Hypothalamus (tissue), 51 donors: ENCODE measurements around the gene CHRDL1.

Source experiments
- DNase-seq, 51 donors: peaks; one replicate each; lab custom pipeline; 2025; lab: John Stamatoyannopoulos, UW

Gene CHRDL1

GRCh38 chrX:110743679-110744340 is 51.8 kb downstream of the CHRDL1 start:
- no peak for DNase-seq

- no peak for DNase-seq
Observed at GRCh38 chrX:110741213-110741796, 54.3 kb downstream of the CHRDL1 start.

DNA sequence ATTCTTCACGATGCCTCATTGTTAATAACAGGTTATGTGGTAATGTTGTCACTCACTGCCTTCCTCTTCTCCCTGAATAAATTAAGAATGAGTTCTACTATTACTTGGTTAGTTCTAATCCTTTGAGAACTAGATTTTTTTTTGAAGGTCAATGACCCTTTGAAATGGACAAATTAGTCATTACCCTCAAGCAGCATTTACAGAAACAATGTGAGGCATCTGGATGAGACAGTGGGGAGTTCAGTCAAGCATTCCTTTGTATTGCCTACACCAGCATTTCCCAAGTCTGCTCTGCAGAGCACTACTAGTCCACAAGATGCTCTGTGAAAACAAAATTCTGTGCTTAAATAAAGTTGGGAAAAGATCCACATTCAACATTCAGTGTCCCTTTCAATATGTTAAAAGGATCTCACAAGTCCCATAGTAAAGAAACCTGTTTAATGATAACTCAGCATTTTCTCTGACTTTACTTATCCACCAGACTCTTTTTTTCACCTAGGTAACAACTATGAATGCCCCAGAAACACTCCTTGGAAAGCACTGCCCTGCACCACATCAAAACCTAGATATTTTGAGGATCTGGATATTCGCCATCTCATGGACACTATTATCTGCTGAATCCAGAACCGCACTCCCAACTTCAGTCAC is 60.6 kb downstream of the CHRDL1 start:
- DNase-seq, result no peak

DNA sequence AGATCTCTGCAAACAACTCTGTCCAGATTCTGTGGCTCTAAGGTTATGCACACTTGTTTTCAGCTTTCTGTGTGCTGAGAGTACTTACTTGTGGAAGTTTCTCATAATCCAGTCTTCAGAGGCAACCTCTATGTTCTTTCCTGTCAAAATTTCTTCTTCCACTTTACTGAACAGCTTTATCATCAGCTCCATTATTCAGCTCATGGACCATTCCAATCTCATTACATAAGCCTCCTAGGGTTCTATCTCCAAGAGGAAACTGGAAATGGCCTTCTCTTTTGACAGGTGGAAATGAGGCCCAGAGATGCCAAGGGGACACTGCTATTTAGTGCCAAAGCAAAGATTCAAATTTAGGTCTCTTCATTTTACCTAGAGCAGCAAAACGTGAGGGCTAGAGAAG is 61.3 kb downstream of the CHRDL1 start:
- DNase-seq, result no peak

- DNase-seq, result no peak
Observed at GRCh38 chrX:110733166-110733565, 62.5 kb downstream of the CHRDL1 start.

GRCh38 chrX:110732266-110732665 is 63.4 kb downstream of the CHRDL1 start:
- no peak for DNase-seq

GRCh38 chrX:110723844-110724243 is 71.8 kb downstream of the CHRDL1 start:
- DNase-seq, result no peak

- DNase-seq, result no peak
Observed at GRCh38 chrX:110722135-110722534, 73.5 kb downstream of the CHRDL1 start.

DNA sequence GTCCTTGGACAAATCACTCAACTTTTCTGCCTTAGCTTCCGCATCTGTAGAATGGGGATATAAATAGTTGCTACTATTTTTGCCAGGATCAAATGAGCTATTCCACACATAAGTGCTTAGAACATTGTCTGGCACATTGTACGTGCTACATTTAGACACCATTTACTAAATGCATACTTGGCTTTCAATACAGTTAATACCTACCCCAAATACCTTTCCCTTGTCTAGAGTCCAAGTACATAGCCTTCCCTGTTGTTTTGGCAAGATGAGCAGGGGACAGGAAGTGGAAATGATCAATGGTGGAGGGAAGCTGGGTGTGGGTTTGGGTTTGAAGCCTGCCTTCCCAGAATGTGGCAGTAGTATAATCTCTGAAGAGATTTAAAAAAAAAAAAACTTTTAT is 82.0 kb downstream of the CHRDL1 start:
- DNase-seq, result no peak

DNA sequence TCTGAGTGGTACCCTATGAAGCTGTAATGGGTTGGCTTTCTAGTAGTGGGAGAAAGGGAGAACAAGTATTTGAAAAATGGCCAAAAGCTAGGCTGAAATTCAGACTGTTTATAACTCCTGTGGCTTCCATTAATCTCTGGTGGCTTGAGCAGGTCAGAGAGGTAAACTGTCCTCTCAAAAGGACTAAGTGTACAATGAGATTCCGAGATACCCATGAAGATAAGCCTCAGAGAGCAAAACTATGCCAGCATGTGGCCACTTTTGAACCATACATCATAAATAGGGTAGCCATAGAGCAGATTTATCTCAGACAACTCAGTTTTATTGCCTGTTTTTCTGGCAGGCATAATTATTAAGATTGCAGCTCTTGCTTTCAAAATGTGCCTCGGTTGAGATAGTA is 89.2 kb downstream of the CHRDL1 start:
- no peak for DNase-seq

GRCh38 chrX:110703641-110704040 is 92.0 kb downstream of the CHRDL1 start:
- DNase-seq, result no peak

DNA sequence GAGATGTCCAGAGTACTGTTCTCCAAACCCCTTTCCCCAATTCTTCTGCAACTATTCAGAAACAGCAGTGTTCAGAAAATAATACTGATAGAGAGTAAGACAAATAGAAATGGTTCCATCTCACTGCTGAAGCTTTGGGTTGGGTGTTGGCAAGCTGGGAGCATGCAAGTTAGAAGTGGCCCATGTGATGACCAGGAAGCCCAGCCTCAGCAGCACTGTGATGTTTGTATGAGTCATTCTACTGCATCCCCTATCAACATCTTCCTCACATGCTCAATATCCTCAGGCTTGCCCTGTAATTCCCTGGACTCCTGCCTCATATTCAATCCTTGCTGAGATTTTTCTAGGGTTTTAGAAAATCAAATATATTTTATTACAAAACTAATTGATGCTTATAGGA is 96.5 kb downstream of the CHRDL1 start:
- DNase-seq, result no peak

DNA sequence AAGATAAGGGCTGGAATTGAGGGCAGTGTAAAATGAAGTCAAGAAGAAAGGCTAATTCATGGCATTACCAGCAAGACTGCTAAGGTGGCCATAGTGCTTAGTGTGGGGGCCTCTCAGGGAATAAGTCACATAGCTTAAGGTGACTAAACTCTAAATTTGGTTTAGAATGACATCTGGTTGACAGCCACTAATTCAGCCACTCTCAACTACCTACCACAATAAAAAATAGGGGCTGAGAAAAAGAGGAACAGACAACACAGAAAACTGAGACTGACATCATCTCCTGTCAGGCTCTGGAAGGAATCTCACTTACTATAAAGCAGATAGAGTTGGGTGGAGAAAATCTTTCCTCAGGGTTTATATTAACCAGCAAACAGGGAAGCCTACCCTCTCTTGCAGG is 96.9 kb downstream of the CHRDL1 start:
- no peak for DNase-seq

DNA sequence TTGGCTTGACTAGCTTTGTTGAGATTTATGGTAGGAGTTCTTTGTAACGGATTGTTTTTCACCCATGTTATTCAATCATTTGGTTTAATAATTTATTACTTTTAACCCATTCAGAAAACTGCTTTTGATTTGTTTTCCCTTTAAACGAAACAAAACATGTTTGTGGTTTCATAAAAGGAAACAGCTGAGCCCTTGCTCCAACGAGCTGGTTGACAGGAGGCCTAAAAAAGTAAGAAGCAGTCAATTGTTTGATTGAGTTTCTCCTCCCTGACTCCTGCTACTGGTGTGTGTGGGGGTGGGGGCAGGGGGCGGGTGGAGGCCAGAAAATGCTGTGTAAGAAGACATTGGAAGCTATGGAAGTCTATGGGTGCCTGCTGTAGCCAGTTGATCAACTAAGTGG is 102.8 kb downstream of the CHRDL1 start:
- no peak for DNase-seq

GRCh38 chrX:110691446-110691845 is 104.2 kb downstream of the CHRDL1 start:
- DNase-seq, result no peak

GRCh38 chrX:110684653-110685052 is 111.0 kb downstream of the CHRDL1 start:
- no peak for DNase-seq

GRCh38 chrX:110683925-110684324 is 111.7 kb downstream of the CHRDL1 start:
- no peak for DNase-seq

DNA sequence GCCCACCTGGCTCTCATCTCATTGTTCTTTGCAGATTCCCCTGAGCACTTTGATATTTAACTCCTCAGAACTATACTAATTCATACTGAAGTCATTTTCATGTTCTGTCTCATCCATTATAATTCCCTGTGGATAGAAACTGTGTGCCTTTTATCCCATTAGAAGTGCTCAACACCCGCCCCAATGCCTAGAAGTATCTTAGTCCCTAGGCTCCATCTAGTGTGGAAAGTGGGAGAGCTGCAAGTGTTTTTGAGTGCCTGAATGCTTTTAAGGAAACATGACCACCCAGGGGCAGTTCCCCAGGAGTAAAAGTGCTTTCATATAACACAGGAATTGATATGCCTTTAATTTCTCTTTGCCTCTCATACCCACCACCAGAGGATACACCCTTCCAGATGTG is 117.0 kb downstream of the CHRDL1 start:
- DNase-seq, result no peak

DNA sequence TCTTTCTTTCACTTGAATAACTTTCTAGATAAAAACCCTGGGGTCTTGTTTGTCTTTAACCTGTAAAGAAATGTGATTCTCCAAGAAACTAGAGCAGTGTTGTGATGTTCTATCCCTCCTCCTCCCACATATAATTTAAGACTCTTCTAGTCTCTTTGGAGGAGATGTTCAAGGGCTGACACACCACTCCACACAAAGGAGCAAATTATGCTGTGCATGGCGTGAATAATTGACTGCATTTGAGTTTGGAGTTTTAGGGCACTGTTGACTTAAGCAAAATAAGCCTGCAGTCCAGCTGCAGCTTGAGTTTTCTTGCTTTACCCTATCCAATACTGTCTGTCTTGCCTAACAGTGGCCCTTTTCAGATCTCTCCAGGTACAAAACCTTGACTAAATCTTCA is 119.7 kb downstream of the CHRDL1 start:
- DNase-seq, result no peak

DNA sequence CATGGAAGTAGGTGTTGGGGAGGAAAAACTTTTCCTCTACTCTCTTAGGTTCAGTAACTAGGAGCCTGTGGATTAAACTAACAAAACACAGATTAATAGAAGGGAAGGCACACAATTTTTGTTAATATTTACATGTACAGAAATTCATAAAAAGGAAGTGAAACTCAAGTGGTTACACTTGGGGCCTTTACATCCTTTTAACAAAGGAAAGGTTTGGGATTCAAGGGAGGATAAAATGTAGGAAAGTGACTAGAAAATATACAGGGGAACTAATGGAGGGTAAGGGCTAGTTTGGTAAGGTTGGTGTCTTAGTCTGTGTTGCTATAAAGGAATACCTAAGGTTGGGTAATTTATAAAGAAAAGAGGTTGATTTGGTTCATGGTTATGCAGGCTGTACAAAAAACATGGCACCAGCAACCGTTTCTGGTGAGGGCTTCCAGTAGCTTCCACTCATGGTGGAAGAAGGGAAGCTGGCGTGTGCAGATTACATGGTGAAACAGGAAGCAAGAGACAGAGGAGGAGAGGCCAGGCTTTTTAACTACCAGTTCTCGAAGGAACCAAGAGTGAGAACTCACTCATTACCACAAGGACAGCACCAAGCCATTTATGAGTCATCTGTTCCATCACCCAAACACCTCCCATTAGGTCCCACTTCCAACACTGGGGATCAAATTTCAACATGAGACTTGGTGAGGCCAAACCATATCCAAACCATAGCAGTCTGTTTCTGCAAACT is 124.4 kb downstream of the CHRDL1 start:
- no peak for DNase-seq

DNA sequence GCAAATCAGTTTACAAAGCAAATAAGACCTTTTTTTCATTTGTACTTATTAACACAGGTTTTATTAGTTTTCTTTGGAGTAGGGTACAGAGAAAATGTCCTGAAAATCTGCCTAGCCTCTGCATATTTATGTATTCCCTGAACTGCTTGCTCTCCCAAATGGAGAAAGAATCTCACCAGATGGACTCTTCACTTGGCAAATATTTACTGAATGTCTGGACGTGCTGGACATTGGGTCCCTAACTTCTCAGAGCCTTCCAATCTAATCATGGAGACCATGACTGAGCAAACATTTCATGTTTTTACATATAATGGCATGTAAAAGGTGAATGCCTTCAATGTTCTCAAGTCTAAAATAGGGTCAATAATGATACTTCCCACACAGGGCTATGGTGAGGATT is 126.0 kb downstream of the CHRDL1 start:
- no peak for DNase-seq

- DNase-seq, result no peak
Observed at GRCh38 chrX:110667706-110668105, 127.9 kb downstream of the CHRDL1 start.
